Fibroblast of the aortic adventitia (primary cell): ENCODE results near the gene CUL7. TPM values are rescaled to one million over a fixed set of nuclear protein-coding genes. Genes with fewer than 3 reads are reported as not detected.
A peak's percentile ranks its signal among the peaks of the same experiment; 100 is the strongest.

ENCODE experiments used
- DNase-seq: peaks from one replicate; pipeline ENCODE4 v3.0.0-alpha.2; 2010; ENCODE audit warnings: low read depth
- H3K4me3 ChIP-seq: 2 replicates; pipeline ENCODE4 v1.5.1; 2011; ENCODE audit warnings: low read depth, mild to moderate bottlenecking, control low read depth, low read length, moderate library complexity
- CTCF ChIP-seq: IDR thresholded peaks from 2 replicates; pipeline ENCODE4 v1.5.1; 2011; ENCODE audit warnings: mild to moderate bottlenecking, low read length, control low read depth, inconsistent platforms; ENCODE audit not compliant: insufficient read depth
- total RNA-seq: library from RNA; depleted of rRNA; stranded (reverse); fragments of >200 nt; gene quantifications from 2 replicates; pipeline ENCODE4 v1.2.3, GENCODE V29; 2012; ENCODE audit warnings: low replicate concordance

The CUL7 gene
- total RNA-seq, 1 donor = 31.6 TPM

GRCh38 chr6:43093436-43094289 lies 40.0 kb upstream of the CUL7 start:
- DNase-seq = peak; percentile 90
- H3K4me3 ChIP-seq = peak overlapping the region; percentile 53
- TF ChIP-seq CTCF = no peak

GRCh38 chr6:43092635-43093034 lies 39.0 kb upstream of the CUL7 start:
- no peak for DNase-seq
- no peak overlapping the region for H3K4me3 ChIP-seq
- no peak for TF ChIP-seq CTCF

- DNase-seq = no peak
- no peak for TF ChIP-seq CTCF
- H3K4me3 ChIP-seq = no peak overlapping the region
Observed at GRCh38 chr6:43091436-43091991, 37.9 kb upstream of the CUL7 start.

- no peak overlapping the region for H3K4me3 ChIP-seq
- TF ChIP-seq CTCF = no peak
- no peak for DNase-seq
Observed at GRCh38 chr6:43091020-43091419, 37.4 kb upstream of the CUL7 start.

GRCh38 chr6:43090559-43090956 lies 36.9 kb upstream of the CUL7 start:
- DNase-seq = no peak
- no peak overlapping the region for H3K4me3 ChIP-seq
- no peak for TF ChIP-seq CTCF

GRCh38 chr6:43089874-43090558 lies 36.4 kb upstream of the CUL7 start:
- DNase-seq = no peak
- TF ChIP-seq CTCF = no peak
- H3K4me3 ChIP-seq = no peak overlapping the region
